ENCODE results near the gene DEPDC4. TPM values are rescaled to one million over a fixed set of nuclear protein-coding genes. Genes with fewer than 3 reads are reported as not detected.
"Not testable (repeated sequence)": the region's sequence is repeated elsewhere in the genome, so short reads cannot be mapped to it uniquely, and the experiment has no call there.

Gene DEPDC4
- total and polyA plus RNA-seq, 5 experiments from 2014 or later = 0.38 to 1.6 (median 1.0) TPM

GRCh38 chr12:100253437-100253836, 13.4 kb downstream of the DEPDC4 start:
- no peak for ATAC-seq
- no peak for DNase-seq
- POLR2A ChIA-PET = no interaction called here
- Mint-ChIP-seq H3K4me3 (no peak overlapping the region), H3K9me3 (no peaks in the 10 kb centered on the region), H3K27ac (no peak overlapping the region), H3K27me3 (no peaks in the 10 kb centered on the region), H3K36me3 (peaks cover 0 to 2% (median 0%) of the 10 kb centered on the region in 3 donors), H3K4me1 (no peaks in the 10 kb centered on the region)

GRCh38 chr12:100251917-100252316, 15.0 kb downstream of the DEPDC4 start:
- Mint-ChIP-seq H3K27me3 (no peaks in the 10 kb centered on the region), H3K36me3 (no peaks in the 10 kb centered on the region), H3K9me3 (no peaks in the 10 kb centered on the region), H3K4me3 (no peak overlapping the region), H3K27ac (no peak overlapping the region), H3K4me1 (no peaks in the 10 kb centered on the region)
- ATAC-seq = no peak
- no peak for DNase-seq
- POLR2A ChIA-PET = no interaction called here

- no peak for DNase-seq
- no peaks in the 10 kb centered on the region for H3K9me3 Mint-ChIP-seq
- no peak overlapping the region for H3K27ac Mint-ChIP-seq
- no peaks in the 10 kb centered on the region for H3K27me3 Mint-ChIP-seq
- no peaks in the 10 kb centered on the region for H3K36me3 Mint-ChIP-seq
- H3K4me1 Mint-ChIP-seq = no peaks in the 10 kb centered on the region
- no peak for ATAC-seq
- POLR2A ChIA-PET = no interaction called here
- H3K4me3 Mint-ChIP-seq = no peak overlapping the region
Observed at GRCh38 chr12:100249941-100250340, 16.9 kb downstream of the DEPDC4 start.

DNA sequence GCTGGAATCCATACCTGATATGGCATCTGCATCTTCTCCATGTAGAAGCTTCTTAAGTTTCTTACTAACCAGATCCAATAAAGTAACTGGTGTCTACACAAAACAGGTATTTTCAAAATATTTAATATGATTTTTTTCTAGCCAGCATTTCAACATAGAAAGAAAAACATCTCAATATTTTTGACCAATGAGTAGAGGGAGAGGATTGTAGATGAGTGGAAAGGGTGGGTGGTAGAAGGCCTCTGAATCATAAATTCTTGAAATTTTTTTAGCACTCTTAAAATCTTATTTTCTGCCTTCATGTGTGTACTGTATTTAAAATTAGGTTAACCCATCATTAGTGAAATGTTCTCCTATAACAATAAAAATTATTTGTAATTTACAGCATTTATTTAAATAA, 18.0 kb downstream of the DEPDC4 start:
- POLR2A ChIA-PET = interaction anchor here (0.9 kb wide), 1 partner anchor 48 kb away, joined by 7 read pairs; the partner anchor contains the start of gene ACTR6
- Mint-ChIP-seq H3K4me3 (no peak overlapping the region), H3K36me3 (no peaks in the 10 kb centered on the region), H3K4me1 (no peaks in the 10 kb centered on the region), H3K27me3 (no peaks in the 10 kb centered on the region), H3K9me3 (no peaks in the 10 kb centered on the region), H3K27ac (peak overlapping the region in 1 of 10 donors; percentile 2)
- ATAC-seq = no peak
- DNase-seq = no peak

- no peaks in the 10 kb centered on the region for H3K4me1 Mint-ChIP-seq
- H3K4me3 Mint-ChIP-seq = no peak overlapping the region
- H3K36me3 Mint-ChIP-seq = no peaks in the 10 kb centered on the region
- H3K27me3 Mint-ChIP-seq = no peaks in the 10 kb centered on the region
- POLR2A ChIA-PET = no interaction called here
- H3K27ac Mint-ChIP-seq = no peak overlapping the region
- ATAC-seq (no peak), DNase-seq (no peak)
- H3K9me3 Mint-ChIP-seq = no peaks in the 10 kb centered on the region
Observed at GRCh38 chr12:100247765-100248164, 19.1 kb downstream of the DEPDC4 start.

GRCh38 chr12:100243137-100243536, 23.7 kb downstream of the DEPDC4 start:
- no peak overlapping the region for H3K27ac Mint-ChIP-seq
- DNase-seq = no peak
- no peaks in the 10 kb centered on the region for H3K27me3 Mint-ChIP-seq
- no peak overlapping the region for H3K4me3 Mint-ChIP-seq
- no peak for ATAC-seq
- POLR2A ChIA-PET = no interaction called here
- H3K9me3 Mint-ChIP-seq = no peaks in the 10 kb centered on the region
- H3K36me3 Mint-ChIP-seq = no peaks in the 10 kb centered on the region
- H3K4me1 Mint-ChIP-seq = no peaks in the 10 kb centered on the region

DNA sequence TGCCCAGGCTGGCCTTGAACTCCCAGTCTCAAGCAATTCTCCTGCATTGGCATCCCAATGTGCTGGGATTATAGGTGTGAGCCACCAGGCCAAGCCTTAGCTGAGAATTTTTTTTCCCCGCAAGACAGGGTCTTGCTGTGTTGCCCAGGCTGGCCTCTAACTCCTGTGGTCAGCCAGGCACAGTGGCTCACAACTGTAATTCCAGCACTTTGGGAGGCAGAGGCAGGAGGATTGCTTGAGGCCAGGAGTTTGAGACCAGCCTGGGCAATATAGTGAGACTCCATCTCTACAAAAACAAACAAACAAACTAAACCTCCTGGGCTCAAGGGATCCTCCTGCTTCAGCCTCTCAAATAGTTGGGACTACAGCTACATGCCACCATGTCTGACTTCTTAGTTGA, 27.3 kb downstream of the DEPDC4 start:
- POLR2A ChIA-PET = no interaction called here
- ATAC-seq = no peak
- no peaks in the 10 kb centered on the region for H3K4me1 Mint-ChIP-seq
- no peaks in the 10 kb centered on the region for H3K27me3 Mint-ChIP-seq
- no peaks in the 10 kb centered on the region for H3K9me3 Mint-ChIP-seq
- DNase-seq = no peak
- H3K4me3 Mint-ChIP-seq = no peak overlapping the region
- H3K27ac Mint-ChIP-seq = no peak overlapping the region
- no peaks in the 10 kb centered on the region for H3K36me3 Mint-ChIP-seq

GRCh38 chr12:100238801-100239200, 28.1 kb downstream of the DEPDC4 start:
- Mint-ChIP-seq H3K9me3 (no peaks in the 10 kb centered on the region), H3K36me3 (no peaks in the 10 kb centered on the region), H3K4me3 (no peak overlapping the region), H3K27ac (no peak overlapping the region), H3K27me3 (no peaks in the 10 kb centered on the region), H3K4me1 (no peaks in the 10 kb centered on the region)
- ATAC-seq (no peak), DNase-seq (no peak)
- POLR2A ChIA-PET = no interaction called here

- POLR2A ChIA-PET = no interaction called here
- Mint-ChIP-seq H3K27ac (no peak overlapping the region), H3K36me3 (no peaks in the 10 kb centered on the region), H3K4me1 (no peaks in the 10 kb centered on the region), H3K27me3 (no peaks in the 10 kb centered on the region), H3K9me3 (no peaks in the 10 kb centered on the region), H3K4me3 (no peak overlapping the region)
- DNase-seq (peak in 3 of 10 donors; percentile 18 to 30 (median 23)), ATAC-seq (peak in 1 of 2 donors; percentile 49)
Observed at GRCh38 chr12:100234591-100235304, 32.1 kb downstream of the DEPDC4 start.

GRCh38 chr12:100234166-100234565, 32.7 kb downstream of the DEPDC4 start:
- no peak for ATAC-seq
- POLR2A ChIA-PET = no interaction called here
- Mint-ChIP-seq H3K27me3 (no peaks in the 10 kb centered on the region), H3K27ac (no peak overlapping the region), H3K4me3 (no peak overlapping the region), H3K4me1 (no peaks in the 10 kb centered on the region), H3K36me3 (no peaks in the 10 kb centered on the region), H3K9me3 (no peaks in the 10 kb centered on the region)
- no peak for DNase-seq

GRCh38 chr12:100231873-100232272, 35.0 kb downstream of the DEPDC4 start:
- H3K36me3 Mint-ChIP-seq, H3K27ac Mint-ChIP-seq, H3K9me3 Mint-ChIP-seq, H3K4me1 Mint-ChIP-seq, H3K4me3 Mint-ChIP-seq, ATAC-seq, DNase-seq, POLR2A ChIA-PET, H3K27me3 Mint-ChIP-seq: not testable (repeated sequence)

- no peak overlapping the region for H3K27ac Mint-ChIP-seq
- no peaks in the 10 kb centered on the region for H3K27me3 Mint-ChIP-seq
- no peaks in the 10 kb centered on the region for H3K4me1 Mint-ChIP-seq
- POLR2A ChIA-PET = no interaction called here
- no peak for ATAC-seq
- no peaks in the 10 kb centered on the region for H3K9me3 Mint-ChIP-seq
- H3K4me3 Mint-ChIP-seq = no peak overlapping the region
- DNase-seq = no peak
- H3K36me3 Mint-ChIP-seq = peaks cover 0 to 15% (median 0%) of the 10 kb centered on the region in 3 donors
Observed at GRCh38 chr12:100229876-100230275, 37.0 kb downstream of the DEPDC4 start.

DNA sequence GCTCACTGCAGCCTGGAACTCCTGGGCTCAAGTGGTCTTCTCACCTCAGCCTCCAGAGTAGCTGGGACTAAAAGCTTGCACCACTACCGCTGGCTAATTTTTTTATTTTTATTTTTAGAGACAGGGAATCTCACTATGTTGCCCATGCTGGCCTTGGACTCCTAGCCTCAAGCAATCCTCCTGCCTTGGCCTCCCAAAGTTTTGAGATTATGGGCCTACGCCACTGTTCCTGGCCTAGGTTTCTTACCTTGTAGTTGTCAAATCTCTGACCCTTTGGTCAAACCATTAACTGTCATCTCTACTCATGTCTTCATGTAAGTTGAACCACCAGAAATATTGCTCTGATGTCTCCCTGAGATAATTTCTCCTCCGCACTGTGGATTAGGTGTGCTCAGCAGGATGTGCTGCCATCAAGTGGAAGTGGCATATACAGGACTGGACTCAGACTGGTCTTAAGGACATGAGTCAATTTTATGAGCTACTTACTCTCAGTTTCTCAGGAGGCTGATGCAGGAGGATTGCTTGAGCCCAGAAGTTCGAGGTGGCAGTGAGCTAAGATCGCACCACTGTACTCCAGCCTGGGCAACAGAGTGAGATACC, 37.7 kb downstream of the DEPDC4 start:
- Mint-ChIP-seq H3K4me3 (peak overlapping the region in 1 of 10 donors; percentile 1), H3K36me3 (peaks cover 0 to 21% (median 0%) of the 10 kb centered on the region in 3 donors), H3K9me3 (no peaks in the 10 kb centered on the region), H3K27ac (no peak overlapping the region), H3K27me3 (no peaks in the 10 kb centered on the region), H3K4me1 (no peaks in the 10 kb centered on the region)
- ATAC-seq (no peak), DNase-seq (no peak)
- POLR2A ChIA-PET = no interaction called here

DNA sequence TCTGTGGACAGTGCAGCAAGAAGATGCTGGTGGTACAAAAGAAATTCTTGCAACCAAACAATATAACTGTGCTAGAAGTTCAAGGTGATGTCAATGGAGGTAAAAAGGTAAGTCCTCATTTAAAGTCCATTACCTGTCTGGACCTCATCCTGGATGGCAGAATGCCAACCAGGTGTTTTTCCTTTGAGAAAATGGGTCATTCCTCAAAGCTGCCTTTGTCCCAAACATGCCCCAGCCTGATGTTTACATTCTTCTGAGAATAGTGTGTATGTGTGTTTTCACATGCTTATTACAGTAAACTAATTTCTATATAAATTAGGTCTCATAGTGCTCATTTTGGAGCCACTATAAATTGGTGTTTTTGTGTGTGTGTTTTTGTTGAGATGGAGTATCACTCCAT, 41.4 kb downstream of the DEPDC4 start:
- Mint-ChIP-seq H3K27me3 (no peaks in the 10 kb centered on the region), H3K9me3 (no peaks in the 10 kb centered on the region), H3K4me1 (no peaks in the 10 kb centered on the region), H3K36me3 (peaks cover 0 to 53% (median 5%) of the 10 kb centered on the region in 3 donors), H3K4me3 (no peak overlapping the region), H3K27ac (no peak overlapping the region)
- no peak for DNase-seq
- POLR2A ChIA-PET = no interaction called here
- ATAC-seq = no peak

All from naive thymus-derived CD8-positive, alpha-beta T cell (primary cell).